PFSK-1 (cell line): Measurements from ENCODE around the gene CCDC85A.

Experiments
- POLR2AphosphoS5 ChIP-seq: IDR thresholded peaks from 2 replicates; pipeline ENCODE4 v1.6.1; 2012; ENCODE audit warnings: low read depth, mild to moderate bottlenecking, control low read depth, low read length, moderate library complexity
- SIN3A ChIP-seq: IDR thresholded peaks from 2 replicates; pipeline ENCODE4 v1.6.1; 2012; ENCODE audit warnings: mild to moderate bottlenecking, low read length, moderate library complexity, borderline replicate concordance; ENCODE audit not compliant: insufficient read depth
- TAF1 ChIP-seq: IDR thresholded peaks from 2 replicates; pipeline ENCODE4 v1.6.1; 2012; ENCODE audit warnings: low read length, control low read depth, borderline replicate concordance; ENCODE audit not compliant: insufficient read depth
- TF ChIP-seq, protein P1 (sequence below), 2 experiments: IDR thresholded peaks; 2 replicates each; pipeline versions ENCODE4 v1.6.1 to v1.8.0; 2011 to 2012; ENCODE audit warnings: low read depth in 2 of 2, low read length in 2 of 2, control low read depth in 1 of 2, inconsistent platforms in 1 of 2, mild to moderate bottlenecking in 1 of 2, moderate library complexity in 1 of 2; ENCODE audit not compliant: insufficient read depth in 1 of 2

DNA sequence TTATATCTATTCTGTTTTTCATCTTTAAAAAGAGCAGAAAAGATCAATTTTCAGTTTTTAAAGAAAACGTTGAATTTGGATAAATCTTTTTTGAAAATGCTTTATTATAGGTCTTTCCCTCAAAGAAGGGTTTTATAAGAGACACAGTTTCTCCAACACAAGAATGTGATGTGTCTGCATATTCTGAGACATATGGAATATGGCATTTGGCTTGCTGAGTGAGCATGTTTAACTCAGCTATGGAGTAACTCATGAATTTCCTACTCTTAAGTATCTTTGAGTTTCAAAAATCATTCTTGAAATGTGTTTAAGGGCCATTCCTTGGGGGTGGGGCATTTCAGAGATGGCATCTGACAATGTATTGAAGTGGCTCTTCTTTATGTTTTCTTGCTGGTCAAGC, 191.5 kb downstream of the CCDC85A start:
- TF ChIP-seq POLR2AphosphoS5 (no peak), TAF1 (no peak), SIN3A (no peak)
- TF ChIP-seq, protein P1, sequence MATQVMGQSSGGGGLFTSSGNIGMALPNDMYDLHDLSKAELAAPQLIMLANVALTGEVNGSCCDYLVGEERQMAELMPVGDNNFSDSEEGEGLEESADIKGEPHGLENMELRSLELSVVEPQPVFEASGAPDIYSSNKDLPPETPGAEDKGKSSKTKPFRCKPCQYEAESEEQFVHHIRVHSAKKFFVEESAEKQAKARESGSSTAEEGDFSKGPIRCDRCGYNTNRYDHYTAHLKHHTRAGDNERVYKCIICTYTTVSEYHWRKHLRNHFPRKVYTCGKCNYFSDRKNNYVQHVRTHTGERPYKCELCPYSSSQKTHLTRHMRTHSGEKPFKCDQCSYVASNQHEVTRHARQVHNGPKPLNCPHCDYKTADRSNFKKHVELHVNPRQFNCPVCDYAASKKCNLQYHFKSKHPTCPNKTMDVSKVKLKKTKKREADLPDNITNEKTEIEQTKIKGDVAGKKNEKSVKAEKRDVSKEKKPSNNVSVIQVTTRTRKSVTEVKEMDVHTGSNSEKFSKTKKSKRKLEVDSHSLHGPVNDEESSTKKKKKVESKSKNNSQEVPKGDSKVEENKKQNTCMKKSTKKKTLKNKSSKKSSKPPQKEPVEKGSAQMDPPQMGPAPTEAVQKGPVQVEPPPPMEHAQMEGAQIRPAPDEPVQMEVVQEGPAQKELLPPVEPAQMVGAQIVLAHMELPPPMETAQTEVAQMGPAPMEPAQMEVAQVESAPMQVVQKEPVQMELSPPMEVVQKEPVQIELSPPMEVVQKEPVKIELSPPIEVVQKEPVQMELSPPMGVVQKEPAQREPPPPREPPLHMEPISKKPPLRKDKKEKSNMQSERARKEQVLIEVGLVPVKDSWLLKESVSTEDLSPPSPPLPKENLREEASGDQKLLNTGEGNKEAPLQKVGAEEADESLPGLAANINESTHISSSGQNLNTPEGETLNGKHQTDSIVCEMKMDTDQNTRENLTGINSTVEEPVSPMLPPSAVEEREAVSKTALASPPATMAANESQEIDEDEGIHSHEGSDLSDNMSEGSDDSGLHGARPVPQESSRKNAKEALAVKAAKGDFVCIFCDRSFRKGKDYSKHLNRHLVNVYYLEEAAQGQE (IDR thresholded peaks at IDR 0.05; ENCODE audit: insufficient read depth in 1 of 2, low read depth in 2 of 2, low read length in 2 of 2) = no peak
